Parathyroid adenoma (tissue), 2 donors: ENCODE measurements around the gene FAM168A.

Experiments
- H2AFZ ChIP-seq: fragments of 300-600 bp; sonication (generic); one replicate; pipeline ENCODE4 v1.7.0; 2017; ENCODE audit warnings: antibody characterized with exemption, mild to moderate bottlenecking
- H3K27ac ChIP-seq: fragments of 300-600 bp; sonication (generic); one replicate; pipeline ENCODE4 v1.7.0; 2017
- H3K27me3 ChIP-seq: fragments of 300-600 bp; sonication (generic); one replicate; pipeline ENCODE4 v1.7.0; 2017; ENCODE audit warnings: low read length; ENCODE audit not compliant: control insufficient read depth, insufficient read depth
- H3K36me3 ChIP-seq: fragments of 300-600 bp; sonication (generic); one replicate; pipeline ENCODE4 v1.7.0; 2017; ENCODE audit warnings: low read length; ENCODE audit not compliant: control insufficient read depth, insufficient read depth
- H3K4me1 ChIP-seq: fragments of 300-600 bp; sonication (generic); one replicate; pipeline ENCODE4 v1.7.0; 2017; ENCODE audit warnings: control low read depth
- H3K4me2 ChIP-seq: fragments of 300-600 bp; sonication (generic); one replicate; pipeline ENCODE4 v1.7.0; 2017; ENCODE audit warnings: low read length
- H3K4me3 ChIP-seq: fragments of 300-600 bp; sonication (generic); one replicate; pipeline ENCODE4 v1.7.0; 2017; ENCODE audit warnings: low read depth, low read length
- H3K79me2 ChIP-seq: fragments of 300-600 bp; sonication (generic); one replicate; pipeline ENCODE4 v1.7.0; 2017; ENCODE audit warnings: control low read depth
- H3K9ac ChIP-seq: fragments of 300-600 bp; sonication (generic); one replicate; pipeline ENCODE4 v1.7.0; 2017; ENCODE audit warnings: mild to moderate bottlenecking
- H3K9me3 ChIP-seq: fragments of 300-600 bp; sonication (generic); one replicate; pipeline ENCODE4 v1.7.0; 2017; ENCODE audit warnings: low read length; ENCODE audit not compliant: control insufficient read depth
- CTCF ChIP-seq: fragments of 300-600 bp; sonication (generic); IDR thresholded peaks from one replicate; pipeline ENCODE4 v1.7.0; 2017; ENCODE audit warnings: antibody characterized with exemption, mild to moderate bottlenecking
- donor health status: primary hyperparathyroidism.

FAM168A gene

GRCh38 chr11:73380897-73381410 is 217.0 kb downstream of the FAM168A start:
- Histone ChIP-seq H3K4me1 (peaks cover 3% of the 10 kb centered on the region), H3K27ac (no peak overlapping the region)

GRCh38 chr11:73380331-73380730 is 217.6 kb downstream of the FAM168A start:
- no peak overlapping the region for H3K4me3 ChIP-seq
- H3K9me3 ChIP-seq: no peaks in the 10 kb centered on the region
- H3K36me3 ChIP-seq: no peaks in the 10 kb centered on the region
- H3K4me1 ChIP-seq: peaks cover 3% of the 10 kb centered on the region
- no peak for TF ChIP-seq CTCF
- no peak overlapping the region for H2AFZ ChIP-seq
- H3K4me2 ChIP-seq: no peak overlapping the region
- H3K9ac ChIP-seq: no peak overlapping the region
- no peak overlapping the region for H3K27ac ChIP-seq
- H3K27me3 ChIP-seq: no peaks in the 10 kb centered on the region
- H3K79me2 ChIP-seq: no peaks in the 10 kb centered on the region

More at GRCh38 chr11:73380897-73381410, 217.0 kb downstream of the FAM168A start:
- Histone ChIP-seq H3K9ac (no peak overlapping the region), H3K79me2 (no peaks in the 10 kb centered on the region), H3K4me3 (no peak overlapping the region), H3K27me3 (no peaks in the 10 kb centered on the region), H3K9me3 (no peaks in the 10 kb centered on the region), H3K36me3 (no peaks in the 10 kb centered on the region), H2AFZ (no peak overlapping the region), H3K4me2 (no peak overlapping the region)
- no peak for TF ChIP-seq CTCF

GRCh38 chr11:73379189-73379880 is 218.6 kb downstream of the FAM168A start:
- no peak overlapping the region for H3K4me2 ChIP-seq
- no peak overlapping the region for H3K27ac ChIP-seq
- H3K9ac ChIP-seq: no peak overlapping the region
- TF ChIP-seq CTCF: no peak
- peaks cover 3% of the 10 kb centered on the region for H3K4me1 ChIP-seq
- no peaks in the 10 kb centered on the region for H3K36me3 ChIP-seq
- H3K4me3 ChIP-seq: no peak overlapping the region
- no peaks in the 10 kb centered on the region for H3K9me3 ChIP-seq
- H3K27me3 ChIP-seq: no peaks in the 10 kb centered on the region
- H3K79me2 ChIP-seq: no peaks in the 10 kb centered on the region
- no peak overlapping the region for H2AFZ ChIP-seq

GRCh38 chr11:73376803-73377629 is 220.9 kb downstream of the FAM168A start:
- Histone ChIP-seq H3K36me3 (no peaks in the 10 kb centered on the region), H3K79me2 (no peaks in the 10 kb centered on the region), H3K27me3 (no peaks in the 10 kb centered on the region), H2AFZ (peak overlapping the region; percentile 80), H3K4me1 (no peaks in the 10 kb centered on the region), H3K4me3 (peak overlapping the region; percentile 49), H3K9me3 (no peaks in the 10 kb centered on the region), H3K27ac (no peak overlapping the region), H3K9ac (no peak overlapping the region), H3K4me2 (peak overlapping the region; percentile 61)
- no peak for TF ChIP-seq CTCF
